A549 (cell line): ENCODE results near the gene RACGAP1. TPM values are rescaled to one million over a fixed set of nuclear protein-coding genes. Genes with fewer than 3 reads are reported as not detected.

ENCODE experiments used
- ATAC-seq, 2 experiments: fragments of 200-7000 bp in 1 of 2; fragments of >200 bp in 1 of 2; cut with Nextera tagmentation in 1 of 2; cut with Tn5 transposase in 1 of 2; 3 replicates each; pipeline versions ENCODE4 v1.8.0 to v1.9.1; 2018 to 2020; ENCODE audit warnings: mild to moderate bottlenecking in 1 of 2, moderate library complexity in 1 of 2
- CTCF ChIA-PET: fragments of 300-600 bp; sonication (Branson Sonifier 250); formaldehyde crosslinking; extraction: SDS; loops from one replicate; lab custom pipeline; 2021; ENCODE audit warnings: antibody characterized with exemption, inconsistent platforms; lab: Yijun Ruan, JAX
- POLR2A ChIA-PET: fragments of 350-600 bp; formaldehyde crosslinking; extraction: SDS; loops from one replicate; lab custom pipeline; 2021; ENCODE audit warnings: antibody characterized with exemption, inconsistent platforms; lab: Yijun Ruan, JAX
- DNase-seq, 2 experiments: peaks; one replicate each; pipeline versions ENCODE4 v3.0.0 to v3.0.0-alpha.2; 2011 to 2016; ENCODE audit warnings: low read depth in 1 of 2, low spot score in 1 of 2
- FAIRE-seq: peaks from 2 replicates; lab custom pipeline; 2011; peaks lifted over from hg19 to GRCh38; lab: Jason Lieb, UNC
- H3K27ac ChIP-seq, 2 experiments: fragments of >200 bp; sonication (Bioruptor Twin); formaldehyde crosslinking; 3 replicates each; pipeline ENCODE4 v1.5.1; 2016 to 2017
- H3K4me1 ChIP-seq: fragments of >200 bp; sonication (Bioruptor Twin); formaldehyde crosslinking; 3 replicates; pipeline ENCODE4 v1.6.1; 2016
- H3K4me2 ChIP-seq: fragments of >200 bp; sonication (Bioruptor Twin); formaldehyde crosslinking; 3 replicates; pipeline ENCODE4 v1.6.1; 2016
- H3K4me3 ChIP-seq: fragments of >200 bp; sonication (Bioruptor Twin); formaldehyde crosslinking; 3 replicates; pipeline ENCODE4 v1.5.1; 2016
- H3K9me3 ChIP-seq: fragments of >200 bp; sonication (Bioruptor Twin); formaldehyde crosslinking; 3 replicates; pipeline ENCODE4 v1.6.1; 2016
- BHLHE40 ChIP-seq: IDR thresholded peaks from 2 replicates; pipeline ENCODE4 v1.6.1; 2012; ENCODE audit warnings: low read depth, low read length, inconsistent platforms
- CHD2 ChIP-seq: fragments of 150-350 bp; IDR thresholded peaks from 2 replicates; pipeline ENCODE4 v1.6.1; 2014; ENCODE audit warnings: low read length; ENCODE audit not compliant: partially characterized antibody
- EHF ChIP-seq: fragments of 250-450 bp; sonication (Bioruptor Pico); IDR thresholded peaks from 2 replicates; pipeline ENCODE4 v1.5.0; 2020; ENCODE audit warnings: mild to moderate bottlenecking
- EHMT2 ChIP-seq: fragments of 200-600 bp; sonication (generic); IDR thresholded peaks from 2 replicates; pipeline ENCODE4 v1.6.1; 2016; ENCODE audit warnings: antibody characterized with exemption, low read depth, mild to moderate bottlenecking, moderate library complexity
- EP300 ChIP-seq, 2 experiments: fragments of >200 bp; sonication (Bioruptor Twin); formaldehyde crosslinking; IDR thresholded peaks; 2 replicates in 1 of 2; 3 replicates in 1 of 2; pipeline ENCODE4 v1.6.1; 2016 to 2017
- ESRRA ChIP-seq: fragments of 150-350 bp; IDR thresholded peaks from 2 replicates; pipeline ENCODE4 v1.6.1; 2014; ENCODE audit warnings: mild to moderate bottlenecking, low read length, borderline replicate concordance
- FOSB ChIP-seq: fragments of 250-450 bp; sonication (Bioruptor Pico); IDR thresholded peaks from 2 replicates; pipeline ENCODE4 v1.5.0; 2020; ENCODE audit warnings: mild to moderate bottlenecking, moderate library complexity
- HOXB13 ChIP-seq: fragments of 250-450 bp; sonication (Bioruptor Pico); IDR thresholded peaks from 2 replicates; pipeline ENCODE4 v1.5.0; 2020; ENCODE audit warnings: low read depth, mild to moderate bottlenecking, moderate library complexity
- HOXB5 ChIP-seq: fragments of 250-450 bp; sonication (Bioruptor Pico); IDR thresholded peaks from 2 replicates; pipeline ENCODE4 v1.5.0; 2020; ENCODE audit warnings: mild to moderate bottlenecking, moderate library complexity
- JUNB ChIP-seq: fragments of >200 bp; sonication (Bioruptor Twin); formaldehyde crosslinking; IDR thresholded peaks from 2 replicates; pipeline ENCODE4 v1.6.1; 2016
- MAFK ChIP-seq: fragments of 450-650 bp; IDR thresholded peaks from 2 replicates; pipeline ENCODE4 v1.6.1; 2014; ENCODE audit not compliant: partially characterized antibody
- NPAS2 ChIP-seq: fragments of 250-450 bp; sonication (Bioruptor Pico); IDR thresholded peaks from 2 replicates; pipeline ENCODE4 v1.8.0; 2022; ENCODE audit warnings: mild to moderate bottlenecking, moderate library complexity, borderline replicate concordance
- NR3C1 ChIP-seq: fragments of >200 bp; sonication (Bioruptor Twin); formaldehyde crosslinking; IDR thresholded peaks from 3 replicates; pipeline ENCODE4 v1.6.1; 2017
- POLR2AphosphoS2 ChIP-seq: conservative IDR thresholded peaks from 2 replicates; pipeline ENCODE4 v1.6.1; 2012; ENCODE audit warnings: low read length, improper control_type of control experiment, inconsistent platforms
- RNF2 ChIP-seq: fragments of 200-600 bp; sonication (generic); IDR thresholded peaks from 2 replicates; pipeline ENCODE4 v1.6.1; 2016; ENCODE audit warnings: low read depth, mild to moderate bottlenecking, antibody characterized with exemption, moderate library complexity, borderline replicate concordance
- ZFP36 ChIP-seq: fragments of 450-650 bp; IDR thresholded peaks from 2 replicates; pipeline ENCODE4 v1.6.1; 2014; ENCODE audit warnings: borderline replicate concordance; ENCODE audit not compliant: partially characterized antibody
- ZNF302 ChIP-seq: fragments of 250-450 bp; sonication (Bioruptor Pico); IDR thresholded peaks from 2 replicates; pipeline ENCODE4 v1.9.0; 2021; ENCODE audit warnings: inconsistent platforms, mild to moderate bottlenecking, moderate library complexity
- WGBS: methylation state at CpG from one replicate; pipeline ENCODE4 v1.1.6; 2017; ENCODE audit errors: missing lambda C conversion rate; 5-methylcytosine and 5-hydroxymethylcytosine counted together
- polyA plus RNA-seq, 4 experiments: library from polyadenylated mRNA; depleted of rRNA in 3 of 4; stranded (reverse); fragments of >200 nt; fragmentation: RNase III in 1 of 4; extraction: RNeasy Plus Mini Kit Qiagen cat#74134 plus additional on column Dnase treatment in 1 of 4; gene quantifications; 2 replicates in 3 of 4; 3 replicates in 1 of 4; pipeline ENCODE4 v1.2.3, GENCODE V29; 2011 to 2017
- TF ChIP-seq, protein P1 (sequence below): fragments of >200 bp; sonication (Bioruptor Twin); formaldehyde crosslinking; IDR thresholded peaks from 2 replicates; pipeline ENCODE4 v1.6.1; 2016
- TF ChIP-seq, protein P2 (sequence below): fragments of >200 bp; sonication (Bioruptor Twin); formaldehyde crosslinking; IDR thresholded peaks from 3 replicates; pipeline ENCODE4 v1.5.1; 2016
- TF ChIP-seq, protein P3 (sequence below): fragments of 250-450 bp; sonication (Bioruptor Pico); IDR thresholded peaks from 2 replicates; pipeline ENCODE4 v1.5.0; 2020; ENCODE audit warnings: low read depth, mild to moderate bottlenecking, moderate library complexity

RACGAP1 gene
- polyA plus RNA-seq, 2 of the 4 experiments (the other 2 are of a cell fraction): 103 to 107 TPM

DNA sequence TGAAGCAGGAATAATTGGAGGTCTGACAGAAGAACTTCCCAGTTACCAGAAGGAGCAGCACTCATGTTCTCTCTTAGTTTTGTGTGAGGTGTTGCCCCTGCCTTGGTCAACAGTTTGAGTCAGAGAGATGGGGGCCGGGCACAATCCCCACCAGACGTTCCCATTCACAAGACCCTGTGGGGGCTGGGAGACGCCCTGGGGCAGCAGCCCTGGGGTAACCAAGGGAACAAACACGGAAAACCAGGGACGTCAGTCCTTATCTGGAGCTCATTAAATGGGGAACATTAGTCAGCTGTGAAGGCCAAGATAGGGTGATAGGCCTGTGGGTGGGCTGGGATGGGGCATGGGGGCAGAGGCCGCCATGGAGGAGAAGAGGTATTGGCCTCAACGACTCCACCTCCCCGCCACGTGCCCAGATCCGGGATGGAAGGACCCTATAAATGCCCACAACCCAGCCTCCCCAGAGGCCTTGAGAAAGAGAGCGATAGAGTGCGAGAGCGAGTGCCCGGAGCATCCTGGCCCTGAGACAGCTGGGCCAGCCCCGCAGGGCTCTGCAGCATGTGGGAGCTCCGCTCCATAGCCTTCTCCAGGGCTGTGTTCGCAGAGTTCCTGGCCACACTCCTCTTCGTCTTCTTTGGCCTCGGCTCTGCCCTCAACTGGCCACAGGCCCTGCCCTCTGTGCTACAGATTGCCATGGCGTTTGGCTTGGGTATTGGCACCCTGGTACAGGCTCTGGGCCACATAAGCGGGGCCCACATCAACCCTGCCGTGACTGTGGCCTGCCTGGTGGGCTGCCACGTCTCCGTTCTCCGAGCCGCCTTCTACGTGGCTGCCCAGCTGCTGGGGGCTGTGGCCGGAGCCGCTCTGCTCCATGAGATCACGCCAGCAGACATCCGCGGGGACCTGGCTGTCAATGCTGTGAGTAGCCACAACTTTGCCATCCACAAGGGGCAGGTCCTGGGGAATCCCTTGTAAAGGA is 74.7 kb downstream of the RACGAP1 start, which contains the start of gene AQP2 (continued):
- TF ChIP-seq EP300 (IDR thresholded peaks at IDR 0.05) (no peak), ZFP36 (no peak), BHLHE40 (no peak), ZNF302 (CRISPR knock-in tag) (no peak)

DNA sequence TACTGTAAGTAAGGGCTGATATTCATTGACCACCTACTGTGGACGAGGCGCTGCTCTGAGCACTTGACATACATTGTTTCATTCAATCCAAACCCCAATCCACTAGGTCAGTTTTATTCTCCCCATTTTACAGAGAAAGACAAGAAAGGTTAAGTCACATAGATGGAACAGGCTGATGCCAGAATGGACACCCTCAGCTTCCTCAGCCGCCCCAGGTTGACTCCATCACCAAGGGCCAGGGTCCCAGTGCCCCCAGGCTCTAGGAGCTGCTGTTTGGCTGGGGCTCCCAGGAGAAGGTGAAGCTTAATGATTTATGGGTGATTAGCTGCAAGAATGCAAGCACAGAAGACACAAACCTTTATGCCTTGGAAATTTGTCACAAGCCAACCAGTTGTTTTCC is 75.4 kb downstream of the RACGAP1 start:
- ATAC-seq: no peak
- Histone ChIP-seq H3K4me3 (no peak overlapping the region), H3K4me1 (0 out of 3 replicates have a peak, but pooled peaks cover 7% of the 10 kb centered on the region), H3K27ac (no peak overlapping the region), H3K4me2 (no peak overlapping the region), H3K9me3 (no peaks in the 10 kb centered on the region)
- ChIA-PET POLR2A (no interaction called here), CTCF (interaction anchor here (1.1 to 7.7 kb wide), 6 partner anchors 14 to 313 kb away, joined by 4 to 193 read pairs (median 6); partner anchors contain the start of gene AQP5)
- FAIRE-seq: no peak
- no peak for TF ChIP-seq HOXB13
- TF ChIP-seq NR3C1: no peak
- TF ChIP-seq JUNB: no peak
- TF ChIP-seq BHLHE40: no peak
- no peak for TF ChIP-seq RNF2
- TF ChIP-seq NPAS2 (CRISPR knock-in tag): no peak
- no peak for TF ChIP-seq CHD2
- TF ChIP-seq EHF: no peak
- TF ChIP-seq, protein P1, sequence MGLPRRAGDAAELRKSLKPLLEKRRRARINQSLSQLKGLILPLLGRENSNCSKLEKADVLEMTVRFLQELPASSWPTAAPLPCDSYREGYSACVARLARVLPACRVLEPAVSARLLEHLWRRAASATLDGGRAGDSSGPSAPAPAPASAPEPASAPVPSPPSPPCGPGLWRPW: no peak
- TF ChIP-seq POLR2AphosphoS2: no peak
- TF ChIP-seq MAFK: no peak
- TF ChIP-seq, protein P2, sequence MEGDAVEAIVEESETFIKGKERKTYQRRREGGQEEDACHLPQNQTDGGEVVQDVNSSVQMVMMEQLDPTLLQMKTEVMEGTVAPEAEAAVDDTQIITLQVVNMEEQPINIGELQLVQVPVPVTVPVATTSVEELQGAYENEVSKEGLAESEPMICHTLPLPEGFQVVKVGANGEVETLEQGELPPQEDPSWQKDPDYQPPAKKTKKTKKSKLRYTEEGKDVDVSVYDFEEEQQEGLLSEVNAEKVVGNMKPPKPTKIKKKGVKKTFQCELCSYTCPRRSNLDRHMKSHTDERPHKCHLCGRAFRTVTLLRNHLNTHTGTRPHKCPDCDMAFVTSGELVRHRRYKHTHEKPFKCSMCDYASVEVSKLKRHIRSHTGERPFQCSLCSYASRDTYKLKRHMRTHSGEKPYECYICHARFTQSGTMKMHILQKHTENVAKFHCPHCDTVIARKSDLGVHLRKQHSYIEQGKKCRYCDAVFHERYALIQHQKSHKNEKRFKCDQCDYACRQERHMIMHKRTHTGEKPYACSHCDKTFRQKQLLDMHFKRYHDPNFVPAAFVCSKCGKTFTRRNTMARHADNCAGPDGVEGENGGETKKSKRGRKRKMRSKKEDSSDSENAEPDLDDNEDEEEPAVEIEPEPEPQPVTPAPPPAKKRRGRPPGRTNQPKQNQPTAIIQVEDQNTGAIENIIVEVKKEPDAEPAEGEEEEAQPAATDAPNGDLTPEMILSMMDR: no peak
- TF ChIP-seq FOSB (CRISPR knock-in tag): no peak
- TF ChIP-seq HOXB5 (CRISPR knock-in tag): no peak
- no peak for TF ChIP-seq EHMT2
- TF ChIP-seq, protein P3, sequence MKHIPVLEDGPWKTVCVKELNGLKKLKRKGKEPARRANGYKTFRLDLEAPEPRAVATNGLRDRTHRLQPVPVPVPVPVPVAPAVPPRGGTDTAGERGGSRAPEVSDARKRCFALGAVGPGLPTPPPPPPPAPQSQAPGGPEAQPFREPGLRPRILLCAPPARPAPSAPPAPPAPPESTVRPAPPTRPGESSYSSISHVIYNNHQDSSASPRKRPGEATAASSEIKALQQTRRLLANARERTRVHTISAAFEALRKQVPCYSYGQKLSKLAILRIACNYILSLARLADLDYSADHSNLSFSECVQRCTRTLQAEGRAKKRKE: no peak
- TF ChIP-seq ESRRA: no peak
- WGBS: 88% methylated on average over 3 of the region's 3 CpGs
- no peak for DNase-seq
